Spleen (tissue), 7 donors: ENCODE data around the gene DISC1.

Experiments
- CTCF ChIP-seq, 11 experiments: fragments of 200-600 bp in 7 of 11; fragments of 450-650 bp in 4 of 11; sonication (generic) in 4 of 11; IDR thresholded peaks in 8 of 11; conservative IDR thresholded peaks in 3 of 11; 1 replicate in 7 of 11; 2 replicates in 4 of 11; pipeline versions ENCODE4 v1.4.0 to v1.8.0; 2016 to 2021; ENCODE audit warnings: antibody characterized with exemption in 11 of 11, inconsistent platforms in 4 of 11, mild to moderate bottlenecking in 1 of 11
- POLR2A ChIP-seq, 3 donors: fragments of 450-650 bp; IDR thresholded peaks; one replicate each; pipeline ENCODE4 v1.5.1; 2017; ENCODE audit warnings: antibody characterized with exemption in 3 of 3, mild to moderate bottlenecking in 1 of 3
- donor health status: DM: no; HTN: no; CAD: no; lungs with moderate emphysema.
- donor health status: DM: no; HTN: no; CAD: no.
- donor health status: DM: no; HTN: no; CAD: no.

- TF ChIP-seq CTCF (IDR thresholded peaks at IDR 0.05 in 8 of 11, conservative IDR thresholded peaks at IDR 0.05 in 3 of 11), result no peak
- TF ChIP-seq POLR2A (IDR thresholded peaks at IDR 0.05), result no peak
Measured at GRCh38 chr1:232033285-232033684, 406.7 kb downstream of the DISC1 start.
